Mammary microvascular endothelial cell (primary cell): Measurements from ENCODE around the gene NECAP2. TPM values are rescaled to one million over a fixed set of nuclear protein-coding genes. Genes with fewer than 3 reads are reported as not detected.

Source experiments
- total RNA-seq: library from RNA; depleted of rRNA; stranded (reverse); fragments of >200 nt; gene quantifications from 2 replicates; pipeline ENCODE4 v1.2.3, GENCODE V29; 2015

NECAP2 gene
- total RNA-seq = 153 and 157 TPM in 2 replicates

GRCh38 chr1:16440470-16441281 is at the start of gene NECAP2:
TSS of gene NECAP2 (plus strand) at chr1:16440724. CDS start at chr1:16440762, 38 bp downstream.

GRCh38 chr1:16436946-16437474 is 3.5 kb upstream of the NECAP2 start, which contains the start of gene SPATA21:
TSS of gene SPATA21 (minus strand) at chr1:16437424. CDS start at chr1:16431371, 6,053 bp downstream.

Other genes with a start within 250 kb of the NECAP2 start
- gene ARHGEF19, start 228.1 kb upstream of the NECAP2 start, total RNA-seq = 3.0 and 4.8 TPM in 2 replicates
- gene CPLANE2, start 203.5 kb upstream of the NECAP2 start, total RNA-seq = 1.6 and 1.7 TPM in 2 replicates
- gene FBXO42, start 88.2 kb upstream of the NECAP2 start, total RNA-seq = 11.1 and 11.3 TPM in 2 replicates
- gene SZRD1, start 73.5 kb upstream of the NECAP2 start, total RNA-seq = 89.5 and 97.6 TPM in 2 replicates
- gene SPATA21, start 3.3 kb upstream of the NECAP2 start, total RNA-seq = not detected in 2 replicates
- under 0.01 TPM in 1 of 2 replicates, not detected in the other for gene RNU1-1, start 73.6 kb downstream of the NECAP2 start, total RNA-seq
- gene NBPF1, start 172.8 kb downstream of the NECAP2 start, total RNA-seq = 9.7 and 9.8 TPM in 2 replicates
- under 0.01 TPM in 1 of 2 replicates, not detected in the other for gene RNU1-3, start 226.2 kb downstream of the NECAP2 start, total RNA-seq